Stimulated activated CD4-positive, alpha-beta T cell treated with anti-CD3 and anti-CD28 coated beads, Interleukin-2, amount 100 ng/mL, for 4 hours (primary cell): ENCODE data around the gene MEGF11.

Experiments used
- DNase-seq: peaks from one replicate; pipeline ENCODE4 v3.0.0-alpha.2; 2020; ENCODE audit warnings: low read depth

MEGF11 gene

DNA sequence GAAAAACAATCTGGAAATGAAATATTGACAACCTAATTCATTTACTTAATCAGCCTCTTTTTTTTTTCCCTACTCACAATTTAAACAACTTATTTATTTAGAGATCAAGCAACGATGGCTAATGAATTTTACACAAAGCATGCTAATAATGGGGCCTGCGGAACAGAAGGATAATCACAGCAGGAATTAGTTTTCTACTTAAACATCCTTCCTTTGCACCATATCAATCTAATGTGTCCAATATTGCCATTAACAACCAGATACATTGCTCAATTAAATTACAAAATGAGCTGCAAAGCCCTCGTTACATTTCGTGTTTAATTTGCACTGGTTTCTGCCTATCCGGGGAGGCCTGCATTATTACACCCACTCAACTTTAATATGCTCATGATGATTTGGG lies 285.0 kb downstream of the MEGF11 start:
- DNase-seq: no peak

DNA sequence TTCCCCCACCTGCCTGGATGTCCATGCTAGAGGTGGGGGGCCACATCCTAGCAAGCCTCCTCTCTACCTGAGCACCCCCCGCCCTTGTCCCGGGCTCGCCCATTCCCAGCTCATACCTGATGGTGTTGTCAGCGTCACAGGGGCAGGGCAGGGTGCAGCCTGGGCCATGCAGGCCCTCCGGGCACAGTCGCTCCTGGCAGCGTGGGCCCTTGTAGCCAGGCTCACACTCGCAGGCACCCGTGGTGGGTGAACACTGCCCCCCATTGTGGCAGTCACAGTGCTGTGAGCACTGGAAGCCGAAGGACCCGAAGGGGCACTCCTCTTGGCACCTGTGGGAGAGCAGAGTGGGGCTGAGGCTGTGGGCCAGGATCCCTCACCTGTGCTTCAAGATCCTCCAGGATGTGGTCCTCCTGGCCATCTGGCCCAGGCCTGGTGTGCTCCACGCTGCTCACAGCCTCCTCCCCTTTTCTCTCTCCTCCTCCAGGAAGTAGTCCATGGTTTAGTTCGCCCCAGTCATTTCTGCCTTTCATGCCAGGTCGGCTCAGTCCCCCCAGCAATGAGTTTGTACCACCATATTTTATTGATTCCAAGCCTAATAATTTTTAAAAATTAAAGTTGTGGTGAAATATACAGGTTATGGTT lies 288.6 kb downstream of the MEGF11 start:
- no peak for DNase-seq

DNA sequence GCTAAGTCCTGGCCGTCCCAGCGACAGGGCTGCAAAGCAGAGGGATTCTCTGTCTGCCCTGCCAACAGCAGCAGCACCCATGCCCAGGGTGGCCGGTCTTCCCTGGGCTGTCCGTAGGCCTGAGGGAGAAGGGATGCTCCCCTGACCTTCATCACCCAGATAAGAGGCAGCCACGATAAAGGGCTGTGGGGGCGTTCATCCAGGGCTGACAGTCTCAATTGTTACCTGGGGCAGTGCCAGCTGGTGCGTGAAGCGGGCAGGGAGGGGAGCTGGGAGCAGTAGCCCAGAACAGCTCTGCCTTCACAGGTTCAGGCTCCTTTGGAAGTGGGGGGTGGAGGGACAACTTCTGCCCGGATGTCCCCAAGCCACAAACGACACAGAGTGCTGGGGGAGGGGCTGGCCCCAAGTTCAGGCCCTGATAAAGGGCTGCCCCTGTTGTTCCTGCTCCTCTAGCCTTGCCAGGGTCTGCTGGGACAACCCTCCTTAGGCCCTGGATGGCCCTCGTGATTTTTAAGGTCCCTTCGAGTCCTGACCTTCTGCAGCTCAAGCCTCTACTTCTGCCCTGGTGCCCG lies 289.6 kb downstream of the MEGF11 start:
- no peak for DNase-seq

DNA sequence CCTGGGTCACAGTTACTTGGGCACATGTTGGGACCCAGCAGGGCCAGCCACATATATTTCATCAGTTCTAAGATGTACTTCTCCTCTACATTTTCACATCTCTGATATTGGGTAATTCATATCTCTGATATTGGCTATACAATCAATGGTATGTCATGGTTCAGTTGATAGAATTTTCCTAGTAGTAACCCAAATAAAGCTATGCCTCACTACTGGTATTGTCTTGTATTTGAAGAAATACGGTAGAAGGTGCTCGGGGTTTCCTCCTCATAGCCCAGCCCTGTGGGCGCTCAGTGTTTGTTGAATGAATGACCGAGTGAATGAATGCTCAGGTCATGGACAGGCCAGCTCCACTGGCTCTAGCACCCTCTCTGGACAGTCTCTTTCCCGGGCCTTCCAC lies 290.2 kb downstream of the MEGF11 start:
- no peak for DNase-seq

- no peak for DNase-seq
Measured at GRCh38 chr15:65962187-65962586, 291.4 kb downstream of the MEGF11 start.

DNA sequence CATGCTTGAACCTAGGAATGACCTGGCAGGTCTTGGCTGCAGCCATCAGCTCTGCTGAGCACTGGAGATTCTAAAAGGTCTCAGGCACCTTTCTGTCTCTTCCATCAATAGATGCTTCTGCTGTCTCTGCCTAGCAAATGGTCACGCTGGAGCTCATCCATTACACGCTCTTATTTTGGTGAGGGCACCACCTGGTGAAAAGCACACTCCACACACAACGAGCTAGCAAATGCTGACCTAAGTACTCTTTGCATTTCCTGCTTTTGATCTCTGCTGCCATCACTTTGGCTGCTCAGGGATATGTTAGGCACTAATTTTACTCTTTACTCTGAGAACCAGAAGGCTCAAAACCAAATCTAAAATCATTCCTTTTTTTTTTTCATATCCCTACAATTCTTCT lies 293.0 kb downstream of the MEGF11 start:
- DNase-seq: no peak

DNA sequence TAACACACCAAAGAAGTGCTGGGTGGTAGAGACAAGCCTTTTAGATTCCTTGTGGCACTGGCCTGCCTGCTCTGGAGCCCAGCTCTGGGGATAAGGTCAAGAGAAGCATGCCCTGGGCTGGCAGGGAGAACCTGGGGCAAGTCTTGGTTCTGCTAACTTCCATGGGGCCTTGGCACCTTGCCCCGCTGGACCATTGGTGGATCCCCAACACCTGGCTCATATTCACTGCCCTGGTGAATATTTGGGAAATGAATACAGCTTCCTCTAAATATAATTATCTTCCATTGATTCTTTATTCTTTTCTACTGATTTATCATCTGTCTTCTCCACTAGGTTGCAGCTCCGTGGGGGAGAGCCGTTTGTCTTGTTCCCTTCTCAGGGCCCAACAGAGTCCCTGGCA lies 294.7 kb downstream of the MEGF11 start:
- DNase-seq: no peak

- no peak for DNase-seq
Measured at GRCh38 chr15:65957451-65957850, 296.1 kb downstream of the MEGF11 start.

GRCh38 chr15:65956899-65957298 lies 296.7 kb downstream of the MEGF11 start:
- no peak for DNase-seq

DNA sequence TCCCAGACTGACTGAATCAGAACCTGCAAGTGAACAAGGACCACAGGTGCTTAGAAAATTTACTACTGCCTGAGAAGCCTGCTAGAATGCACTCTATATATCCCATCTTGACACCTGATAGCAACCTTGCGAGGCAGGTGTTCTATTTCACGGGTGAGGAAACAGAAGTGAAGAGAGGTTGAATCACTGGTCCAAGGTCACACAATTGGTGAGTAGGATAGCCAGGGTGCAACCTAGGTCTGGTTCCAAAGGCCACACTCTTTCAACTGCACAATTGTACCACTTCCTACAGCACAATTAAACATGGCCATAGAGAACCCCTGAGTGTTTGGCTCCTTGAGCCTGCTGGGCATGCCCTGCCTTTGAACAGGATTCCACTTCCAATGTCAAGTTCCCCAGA lies 297.2 kb downstream of the MEGF11 start:
- no peak for DNase-seq

- DNase-seq: no peak
Measured at GRCh38 chr15:65954289-65954741, 299.2 kb downstream of the MEGF11 start.

DNA sequence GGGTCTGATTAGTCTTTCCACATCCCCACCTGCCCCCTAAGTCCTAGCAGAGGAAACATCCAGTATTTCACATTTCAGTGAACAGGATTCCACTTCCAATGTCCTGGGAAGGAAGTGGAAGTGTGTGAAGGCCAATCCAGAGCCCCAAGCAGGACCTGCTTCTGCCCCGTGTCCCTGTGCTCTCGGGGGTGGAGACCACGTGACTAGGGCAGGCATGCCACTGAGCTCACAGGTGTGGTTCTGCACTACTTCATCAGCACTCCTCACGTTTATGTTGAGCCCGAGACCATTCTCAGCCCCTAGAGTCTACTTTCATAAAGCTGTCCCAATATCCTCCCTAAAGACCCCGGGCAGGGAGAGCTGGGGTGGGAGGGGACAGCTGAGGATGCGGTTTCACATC lies 299.9 kb downstream of the MEGF11 start:
- no peak for DNase-seq

GRCh38 chr15:65952391-65953053 lies 301.0 kb downstream of the MEGF11 start:
- DNase-seq: no peak

- no peak for DNase-seq
Measured at GRCh38 chr15:65951007-65951406, 302.5 kb downstream of the MEGF11 start.

- DNase-seq: no peak
Measured at GRCh38 chr15:65949491-65949890, 304.1 kb downstream of the MEGF11 start.

- DNase-seq: no peak
Measured at GRCh38 chr15:65949011-65949410, 304.5 kb downstream of the MEGF11 start.

DNA sequence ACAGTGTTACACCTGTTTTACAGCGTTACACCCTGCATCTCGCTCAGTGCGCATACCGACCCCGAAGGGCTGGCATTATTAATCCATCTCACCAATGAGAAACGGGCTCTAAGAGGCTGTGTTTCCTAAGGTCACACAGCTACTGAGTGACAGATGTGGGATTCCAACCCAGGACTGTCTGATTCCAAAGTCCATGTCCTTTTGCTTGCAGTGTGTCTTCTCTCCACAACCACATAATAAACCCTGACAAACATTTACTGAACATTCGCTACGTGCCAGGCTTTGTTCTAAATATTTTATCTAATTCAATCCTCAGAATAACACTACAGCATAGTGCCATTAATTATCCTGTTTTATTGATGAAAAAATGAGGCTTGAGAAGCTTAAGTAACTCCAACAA lies 305.2 kb downstream of the MEGF11 start:
- DNase-seq: no peak

GRCh38 chr15:65947041-65947440 lies 306.5 kb downstream of the MEGF11 start:
- no peak for DNase-seq

DNA sequence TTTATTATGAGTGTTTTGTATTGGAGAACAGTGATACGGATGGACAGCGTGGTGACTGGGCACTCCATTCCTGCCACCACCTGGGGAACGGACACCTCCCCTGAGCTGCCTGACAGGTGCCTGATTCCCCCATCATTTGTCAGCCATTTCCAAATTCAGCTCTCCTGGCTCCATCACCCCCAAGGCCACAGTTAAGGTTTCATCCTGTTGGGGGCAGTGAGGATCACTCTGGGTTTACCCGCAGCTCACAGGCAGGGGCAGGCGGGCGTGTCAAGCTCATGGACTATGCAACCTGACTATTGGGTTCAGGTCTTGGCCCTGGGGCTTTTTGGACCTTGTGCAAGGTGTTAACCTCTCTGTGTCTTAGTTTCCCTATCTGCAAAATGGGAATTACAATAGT lies 307.9 kb downstream of the MEGF11 start:
- DNase-seq: no peak

DNA sequence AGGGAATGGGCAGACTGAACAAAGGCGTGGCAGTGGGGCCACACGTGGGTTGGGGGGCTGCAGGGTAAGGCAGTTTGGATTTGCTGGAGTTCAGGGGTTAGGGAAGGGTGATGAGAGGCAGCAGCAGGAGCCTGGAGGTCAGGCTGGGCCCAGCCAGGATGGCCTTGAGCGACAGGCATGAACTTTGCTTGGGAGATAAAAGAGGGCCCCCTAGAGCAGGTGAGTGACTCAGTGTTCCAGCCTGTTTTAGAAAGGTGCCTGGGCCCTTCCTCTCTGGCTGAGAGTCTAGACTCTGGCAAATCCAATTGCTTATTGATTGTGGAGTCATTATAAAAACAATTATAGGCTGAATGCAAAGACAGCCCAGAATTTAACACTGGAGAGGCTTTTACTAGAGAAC lies 309.1 kb downstream of the MEGF11 start:
- no peak for DNase-seq

DNA sequence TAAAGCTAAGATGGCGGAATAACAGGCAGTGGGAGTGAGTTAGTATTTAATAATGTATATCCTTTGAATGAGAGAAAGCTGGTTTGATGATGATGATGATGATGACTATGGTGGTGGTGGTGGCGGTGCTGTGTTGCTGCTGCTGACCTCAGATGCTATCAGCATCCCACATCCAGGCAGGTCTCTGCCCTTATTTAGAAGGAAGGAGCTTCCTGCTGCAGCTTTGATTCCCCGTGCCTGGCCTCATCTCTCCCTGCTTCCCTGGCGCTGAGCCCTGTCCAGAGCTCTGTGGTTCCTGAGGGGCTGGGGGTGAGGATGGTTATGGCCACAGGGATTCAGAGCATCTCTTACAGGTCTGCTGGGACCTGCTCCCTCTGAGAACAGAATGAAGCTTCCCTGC lies 311.1 kb downstream of the MEGF11 start:
- DNase-seq: no peak

GRCh38 chr15:65940618-65940909 lies 313.0 kb downstream of the MEGF11 start:
- DNase-seq: no peak

- no peak for DNase-seq
Measured at GRCh38 chr15:65939901-65940617, 313.5 kb downstream of the MEGF11 start.
